H1 (cell line): Measurements from ENCODE around the gene CYP39A1. TPM values are rescaled to one million over a fixed set of nuclear protein-coding genes. Genes with fewer than 3 reads are reported as not detected.

ENCODE experiments used
- CTCF ChIA-PET: fragments of 300-600 bp; sonication (Branson Sonifier 250); formaldehyde crosslinking; loops from one replicate; lab custom pipeline; 2021; ENCODE audit not compliant: partially characterized antibody; lab: Charles Lee
- POLR2A ChIA-PET: fragments of 300-600 bp; sonication (Branson Sonifier 250); formaldehyde crosslinking; loops from one replicate; lab custom pipeline; 2021; ENCODE audit warnings: inconsistent platforms; ENCODE audit not compliant: partially characterized antibody; lab: Charles Lee
- DNase-seq, 2 experiments: peaks; one replicate each; pipeline versions ENCODE4 v3.0.0 to v3.0.0-alpha.2; 2010 to 2022; ENCODE audit warnings: low spot score in 2 of 2, low read depth in 1 of 2, mixed read lengths in 1 of 2
- FAIRE-seq: peaks from 2 replicates; lab custom pipeline; 2011; peaks lifted over from hg19 to GRCh38; lab: Jason Lieb, UNC
- H2AFZ ChIP-seq: 2 replicates; pipeline ENCODE4 v1.8.1; 2012; ENCODE audit warnings: low read length, inconsistent platforms
- H2AK5ac ChIP-seq: 2 replicates; pipeline ENCODE4 v1.6.1; 2013; ENCODE audit warnings: low read depth, low read length
- H2BK120ac ChIP-seq: replicated peaks from 2 replicates; pipeline ENCODE3; 2013; ENCODE audit warnings: low read depth, low read length, inconsistent platforms
- H2BK12ac ChIP-seq: 2 replicates; pipeline ENCODE4 v1.6.1; 2013; ENCODE audit warnings: low read depth, low read length
- H2BK15ac ChIP-seq: 2 replicates; pipeline ENCODE4 v1.6.1; 2013; ENCODE audit warnings: low read length
- H2BK20ac ChIP-seq: 2 replicates; pipeline ENCODE4 v1.6.1; 2013; ENCODE audit warnings: low read length
- H2BK5ac ChIP-seq: 2 replicates; pipeline ENCODE4 v1.6.1; 2013; ENCODE audit warnings: low read depth, low read length
- H3K14ac ChIP-seq: 2 replicates; pipeline ENCODE4 v1.6.1; 2013; ENCODE audit warnings: inconsistent platforms; ENCODE audit not compliant: insufficient read length
- H3K18ac ChIP-seq: 2 replicates; pipeline ENCODE4 v1.6.1; 2013; ENCODE audit warnings: low read length; ENCODE audit errors: extremely low read depth
- H3K23ac ChIP-seq: 2 replicates; pipeline ENCODE4 v1.6.1; 2013; ENCODE audit warnings: inconsistent platforms; ENCODE audit not compliant: insufficient read length
- H3K23me2 ChIP-seq: 2 replicates; pipeline ENCODE4 v1.6.1; 2013; ENCODE audit warnings: low read depth, low read length
- H3K27ac ChIP-seq: 2 replicates; pipeline ENCODE4 v1.6.1; 2011; ENCODE audit warnings: low read depth, low read length, inconsistent platforms
- H3K27me3 ChIP-seq, 4 experiments: replicated peaks in 1 of 4; 1 replicate in 1 of 4; 2 replicates in 3 of 4; pipeline versions ENCODE4 v1.6.1 to v1.8.1; 2011 to 2013; ENCODE audit warnings: low read length in 3 of 4, mild to moderate bottlenecking in 3 of 4, inconsistent platforms in 2 of 4, mixed read lengths in 2 of 4, moderate library complexity in 1 of 4; ENCODE audit not compliant: control insufficient read depth in 3 of 4, insufficient read depth in 3 of 4; ENCODE audit errors: extremely low read depth in 1 of 4
- H3K36me3 ChIP-seq, 4 experiments: 2 replicates each; pipeline versions ENCODE4 v1.6.1 to v1.8.1; 2011 to 2013; ENCODE audit warnings: mild to moderate bottlenecking in 4 of 4, low read length in 3 of 4, moderate library complexity in 2 of 4, control low read depth in 1 of 4, inconsistent platforms in 1 of 4; ENCODE audit not compliant: insufficient read depth in 4 of 4, control insufficient read depth in 2 of 4
- H3K4ac ChIP-seq: replicated peaks from 2 replicates; pipeline ENCODE3; 2013; ENCODE audit warnings: low read length, low read depth, mixed read lengths, inconsistent platforms; ENCODE audit not compliant: insufficient read length
- H3K4me1 ChIP-seq, 4 experiments: replicated peaks in 1 of 4; 1 replicate in 1 of 4; 2 replicates in 3 of 4; pipeline versions ENCODE4 v1.6.1 to v1.8.1; 2011 to 2013; ENCODE audit warnings: low read length in 3 of 4, inconsistent platforms in 2 of 4, mixed read lengths in 1 of 4; ENCODE audit not compliant: insufficient read depth in 4 of 4, control insufficient read depth in 3 of 4
- H3K4me2 ChIP-seq, 2 experiments: 2 replicates each; pipeline versions ENCODE4 v1.6.1 to v1.8.1; 2011 to 2013; ENCODE audit warnings: low read depth in 2 of 2, low read length in 2 of 2, control low read depth in 1 of 2, inconsistent platforms in 1 of 2, mild to moderate bottlenecking in 1 of 2; ENCODE audit not compliant: insufficient read depth in 1 of 2
- H3K4me3 ChIP-seq, 4 experiments: fragments of 200-600, 300-600 bp in 1 of 4; sonication (generic), shearing (Covaris generic), sonication (Bioruptor Twin) in 1 of 4; 2 replicates each; pipeline versions ENCODE4 v1.5.1 to v1.8.1; 2011 to 2016; ENCODE audit warnings: low read length in 4 of 4, low read depth in 3 of 4, control low read depth in 2 of 4, inconsistent platforms in 2 of 4, mild to moderate bottlenecking in 2 of 4, mixed read lengths in 1 of 4, moderate library complexity in 1 of 4; ENCODE audit not compliant: insufficient read depth in 2 of 4; ENCODE audit errors: extremely low read depth in 1 of 4
- H3K56ac ChIP-seq: replicated peaks from 2 replicates; pipeline ENCODE3; 2013; ENCODE audit warnings: low read depth, mild to moderate bottlenecking, mixed read lengths, low read length, inconsistent platforms; ENCODE audit not compliant: insufficient read length
- H3K79me1 ChIP-seq: 2 replicates; pipeline ENCODE4 v1.6.1; 2013; ENCODE audit warnings: low read depth, low read length, control low read depth
- H3K79me2 ChIP-seq, 2 experiments: 2 replicates each; pipeline versions ENCODE4 v1.6.1 to v1.8.1; 2012 to 2013; ENCODE audit warnings: low read length in 2 of 2, mild to moderate bottlenecking in 2 of 2, inconsistent platforms in 1 of 2; ENCODE audit not compliant: insufficient read depth in 2 of 2, control insufficient read depth in 1 of 2
- H3K9ac ChIP-seq, 4 experiments: replicated peaks in 1 of 4; 1 replicate in 1 of 4; 2 replicates in 3 of 4; pipeline versions ENCODE4 v1.6.1 to v1.8.1; 2011 to 2013; ENCODE audit warnings: low read depth in 3 of 4, low read length in 3 of 4, control low read depth in 2 of 4, mild to moderate bottlenecking in 2 of 4, moderate library complexity in 2 of 4, inconsistent platforms in 1 of 4; ENCODE audit errors: extremely low read depth in 1 of 4
- H3K9me3 ChIP-seq, 2 experiments: 2 replicates each; pipeline versions ENCODE4 v1.6.1 to v1.8.1; 2012 to 2013; ENCODE audit warnings: mild to moderate bottlenecking in 2 of 2, moderate library complexity in 2 of 2, control low read depth in 1 of 2, inconsistent platforms in 1 of 2, low read depth in 1 of 2, low read length in 1 of 2, mixed read lengths in 1 of 2; ENCODE audit not compliant: insufficient read depth in 2 of 2
- H4K20me1 ChIP-seq, 2 experiments: replicated peaks in 1 of 2; 2 replicates each; pipeline versions ENCODE3 to v1.8.1; 2011 to 2013; ENCODE audit warnings: inconsistent platforms in 2 of 2, low read length in 2 of 2, mild to moderate bottlenecking in 1 of 2; ENCODE audit not compliant: insufficient read depth in 2 of 2, control insufficient read depth in 1 of 2
- H4K5ac ChIP-seq: 2 replicates; pipeline ENCODE4 v1.6.1; 2013; ENCODE audit warnings: low read length, low read depth, mixed read lengths, inconsistent platforms; ENCODE audit not compliant: insufficient read length
- H4K8ac ChIP-seq: 2 replicates; pipeline ENCODE4 v1.8.0; 2013; ENCODE audit warnings: mild to moderate bottlenecking, moderate library complexity, low read length, inconsistent platforms; ENCODE audit not compliant: insufficient read depth; ENCODE audit errors: extremely low read depth
- H4K91ac ChIP-seq: replicated peaks from 2 replicates; pipeline ENCODE3; 2013; ENCODE audit warnings: low read length, mixed read lengths, inconsistent platforms; ENCODE audit not compliant: insufficient read length
- ATF3 ChIP-seq: IDR thresholded peaks from 2 replicates; pipeline ENCODE4 v1.6.1; 2011; ENCODE audit warnings: low read depth, mild to moderate bottlenecking, low read length; ENCODE audit not compliant: insufficient read depth
- CREB1 ChIP-seq: IDR thresholded peaks from 2 replicates; pipeline ENCODE4 v1.6.1; 2012; ENCODE audit warnings: inconsistent platforms
- CTBP2 ChIP-seq: IDR thresholded peaks from 2 replicates; pipeline ENCODE4 v1.7.0; 2011; ENCODE audit warnings: borderline replicate concordance, mild to moderate bottlenecking, moderate library complexity, mixed read lengths, low read length; ENCODE audit not compliant: insufficient read depth, insufficient read length
- EZH2 ChIP-seq: fragments of 200-600 bp; sonication (generic); IDR thresholded peaks from 2 replicates; pipeline ENCODE4 v1.7.1; 2012; ENCODE audit warnings: low read depth, mild to moderate bottlenecking, moderate library complexity, low read length, inconsistent platforms; ENCODE audit not compliant: severe bottlenecking
- JUN ChIP-seq: IDR thresholded peaks from 2 replicates; pipeline ENCODE4 v1.6.1; 2011; ENCODE audit warnings: low read depth, mild to moderate bottlenecking, improper control_type of control experiment, low read length
- MAFK ChIP-seq: IDR thresholded peaks from 2 replicates; pipeline ENCODE4 v1.6.1; 2012; ENCODE audit warnings: low read depth, mild to moderate bottlenecking, improper control_type of control experiment, low read length
- NANOG ChIP-seq: IDR thresholded peaks from 2 replicates; pipeline ENCODE4 v1.6.1; 2011; ENCODE audit warnings: low read length, low read depth, mild to moderate bottlenecking, inconsistent platforms; ENCODE audit not compliant: insufficient read depth, poor library complexity, severe bottlenecking
- POU5F1 ChIP-seq: IDR thresholded peaks from 2 replicates; pipeline ENCODE4 v1.6.1; 2011; ENCODE audit warnings: low read depth, mild to moderate bottlenecking, low read length, moderate library complexity
- RAD21 ChIP-seq, 2 experiments: IDR thresholded peaks in 1 of 2; conservative IDR thresholded peaks in 1 of 2; 2 replicates each; pipeline ENCODE4 v1.6.1; 2011; ENCODE audit warnings: low read depth in 2 of 2, low read length in 2 of 2, improper control_type of control experiment in 1 of 2, inconsistent platforms in 1 of 2, mild to moderate bottlenecking in 1 of 2, moderate library complexity in 1 of 2
- RXRA ChIP-seq: IDR thresholded peaks from 2 replicates; pipeline ENCODE4 v1.6.1; 2011; ENCODE audit warnings: low read depth, mild to moderate bottlenecking, low read length, moderate library complexity; ENCODE audit not compliant: insufficient read depth
- SIX5 ChIP-seq: IDR thresholded peaks from 2 replicates; pipeline ENCODE4 v1.6.1; 2011; ENCODE audit warnings: mild to moderate bottlenecking, low read depth, low read length
- SP1 ChIP-seq: IDR thresholded peaks from 2 replicates; pipeline ENCODE4 v1.6.1; 2011; ENCODE audit warnings: low read depth, low read length
- SRF ChIP-seq: IDR thresholded peaks from 2 replicates; pipeline ENCODE4 v1.6.1; 2011; ENCODE audit warnings: mild to moderate bottlenecking, low read depth, low read length, moderate library complexity
- YY1 ChIP-seq: IDR thresholded peaks from 2 replicates; pipeline ENCODE4 v1.6.1; 2011; ENCODE audit warnings: low read depth, mild to moderate bottlenecking, low read length
- WGBS, 2 experiments: shearing (Covaris generic) in 1 of 2; methylation state at CpG; one replicate each; pipeline versions ENCODE4 v1.1.6 to v1.1.7; 2013 to 2015; ENCODE audit warnings: low lambda C conversion rate in 2 of 2, mixed read lengths in 2 of 2, inconsistent platforms in 1 of 2, low coverage in 1 of 2, missing lambda C conversion rate in 1 of 2; ENCODE audit not compliant: insufficient replicate concordance in 2 of 2, insufficient coverage in 1 of 2, insufficient read length in 1 of 2; ENCODE audit errors: extremely low coverage in 1 of 2, missing lambda C conversion rate in 1 of 2; 5-methylcytosine and 5-hydroxymethylcytosine counted together
- polyA plus RNA-seq, 7 experiments: library from polyadenylated mRNA; depleted of rRNA in 3 of 7; stranded (reverse) in 5 of 7; unstranded in 2 of 7; fragments of >200 nt in 5 of 7; fragments of 200-250 nt in 2 of 7; gene quantifications; 1 replicate in 5 of 7; 2 replicates in 1 of 7; 4 replicates in 1 of 7; pipeline versions ENCODE4 v1.2.1 to v1.2.3, GENCODE V29; 2011 to 2013; ENCODE audit warnings: missing spikeins in 2 of 7, mixed read lengths in 2 of 7
- total RNA-seq: library from RNA; stranded (reverse); fragmentation: NEBNext Ultra II Directional; extraction: Animal tissue kit (Norgen Biotek cat#: 25700); gene quantifications from 2 replicates; pipeline ENCODE4 v1.2.1, GENCODE V29; 2021

The CYP39A1 gene
- total and polyA plus RNA-seq, 2 of the 8 experiments (the other 6 are each of a cell fraction or from before 2014, with no cell fraction given), result 0.71 to 2.4 TPM

- ChIA-PET CTCF (interaction anchor here (0.6 to 1.2 kb wide), 5 partner anchors 12 to 1578 kb away, joined by 3 to 9 read pairs (median 3); no protein-coding TSS in a partner anchor), POLR2A (no interaction called here)
- H3K23me2 ChIP-seq, result no peaks in the 10 kb centered on the region; the same call in 1 of the 2 replicates
- TF ChIP-seq EZH2, result no peak
- no peak for TF ChIP-seq SRF
- no peak for TF ChIP-seq CREB1
- TF ChIP-seq ATF3, result no peak
- no peak for TF ChIP-seq YY1
- TF ChIP-seq SIX5, result no peak
- TF ChIP-seq NANOG, result no peak
- TF ChIP-seq SP1, result no peak
- no peak for TF ChIP-seq POU5F1
- no peak for TF ChIP-seq RXRA
- no peak for TF ChIP-seq MAFK
- TF ChIP-seq CTBP2, result no peak
- TF ChIP-seq RAD21 (IDR thresholded peaks at IDR 0.05 in 1 of 2, conservative IDR thresholded peaks at IDR 0.05 in 1 of 2; ENCODE audit: low read depth in 2 of 2, low read length in 2 of 2), result no peak
- TF ChIP-seq JUN, result no peak
These were observed 139.1 kb downstream of the CYP39A1 start for GRCh38 chr6:46513533-46513932.

More at GRCh38 chr6:46513533-46513932, 139.1 kb downstream of the CYP39A1 start:
- FAIRE-seq (no peak), DNase-seq (no peak)
- no peak overlapping the region for H4K91ac ChIP-seq
- H3K4me1 ChIP-seq, result no peaks in the 10 kb centered on the region
- no peak overlapping the region for H3K56ac ChIP-seq
- no peak overlapping the region for H2BK15ac ChIP-seq
- H3K14ac ChIP-seq, result no peak overlapping the region
- H3K79me2 ChIP-seq, result no peaks in the 10 kb centered on the region
- H2AFZ ChIP-seq, result no peak overlapping the region
- no peak overlapping the region for H2AK5ac ChIP-seq
- H3K79me1 ChIP-seq, result no peaks in the 10 kb centered on the region
- H4K8ac ChIP-seq, result no peak overlapping the region
- H2BK12ac ChIP-seq, result no peak overlapping the region
- no peak overlapping the region for H3K4me2 ChIP-seq
- no peak overlapping the region for H3K23ac ChIP-seq
- no peak overlapping the region for H4K5ac ChIP-seq
- H3K36me3 ChIP-seq, result no peaks in the 10 kb centered on the region
- H3K18ac ChIP-seq, result no peak overlapping the region
- H4K20me1 ChIP-seq, result no peaks in the 10 kb centered on the region
- 88% methylated on average over 2 of the region's 2 CpGs; no CpG with 5 or more reads in 1 of the 2 experiments for WGBS, 2 experiments
- H3K9me3 ChIP-seq, result no peaks in the 10 kb centered on the region
- H2BK20ac ChIP-seq, result no peak overlapping the region
- no peak overlapping the region for H2BK5ac ChIP-seq
- no peak overlapping the region for H3K4me3 ChIP-seq
- no peak overlapping the region for H3K27ac ChIP-seq
- no peaks in the 10 kb centered on the region for H3K27me3 ChIP-seq
- no peak overlapping the region for H2BK120ac ChIP-seq
- H3K4ac ChIP-seq, result no peak overlapping the region
- no peak overlapping the region for H3K9ac ChIP-seq
